Fibroblast of mammary gland (primary cell): ENCODE results near the gene SNX12.
A peak's percentile ranks its signal among the peaks of the same experiment; 100 is the strongest.

ENCODE experiments used
- DNase-seq: peaks from one replicate; pipeline ENCODE4 v3.0.0-alpha.2; 2010; ENCODE audit warnings: low read depth
- H3K4me3 ChIP-seq: 2 replicates; pipeline ENCODE4 v1.5.1; 2011; ENCODE audit warnings: low read depth, mild to moderate bottlenecking, low read length, moderate library complexity; ENCODE audit not compliant: control insufficient read depth
- CTCF ChIP-seq: conservative IDR thresholded peaks from 2 replicates; pipeline ENCODE4 v1.5.1; 2011; ENCODE audit warnings: low read depth, low read length, inconsistent platforms; ENCODE audit not compliant: control insufficient read depth, insufficient read depth

Gene SNX12

GRCh38 chrX:71107245-71107644 is 39.1 kb upstream of the SNX12 start:
- DNase-seq: no peak
- H3K4me3 ChIP-seq: no peak overlapping the region
- TF ChIP-seq CTCF: no peak

- H3K4me3 ChIP-seq: no peak within 1 kb of the TSS
- peak; percentile 10 for DNase-seq
- no peak for TF ChIP-seq CTCF
Observed at GRCh38 chrX:71106427-71106826, 38.3 kb upstream of the SNX12 start, which contains the start of gene CXorf65. CXorf65 (minus strand) TSS chrX:71106740; CDS start chrX:71106556, 184 bp downstream.

GRCh38 chrX:71105628-71106027 is 37.5 kb upstream of the SNX12 start:
- no peak for DNase-seq
- H3K4me3 ChIP-seq: no peak overlapping the region
- TF ChIP-seq CTCF: no peak

GRCh38 chrX:71103110-71103983 is 35.2 kb upstream of the SNX12 start:
- no peak for DNase-seq
- no peak for TF ChIP-seq CTCF
- no peak overlapping the region for H3K4me3 ChIP-seq

GRCh38 chrX:71102292-71102691 is 34.2 kb upstream of the SNX12 start:
- no peak for DNase-seq
- no peak overlapping the region for H3K4me3 ChIP-seq
- TF ChIP-seq CTCF: no peak

- no peak overlapping the region for H3K4me3 ChIP-seq
- DNase-seq: no peak
- no peak for TF ChIP-seq CTCF
Observed at GRCh38 chrX:71100581-71101505, 32.7 kb upstream of the SNX12 start.
